Suppressor macrophage treated with lipopolysaccharide for 4 hours (primary cell): ENCODE measurements around the gene BICDL1.

ENCODE experiments used
- DNase-seq: peaks from one replicate; pipeline ENCODE4 v3.0.0-alpha.2; 2020

BICDL1 gene

GRCh38 chr12:120106151-120106550 lies 117.1 kb downstream of the BICDL1 start:
- no peak for DNase-seq

DNA sequence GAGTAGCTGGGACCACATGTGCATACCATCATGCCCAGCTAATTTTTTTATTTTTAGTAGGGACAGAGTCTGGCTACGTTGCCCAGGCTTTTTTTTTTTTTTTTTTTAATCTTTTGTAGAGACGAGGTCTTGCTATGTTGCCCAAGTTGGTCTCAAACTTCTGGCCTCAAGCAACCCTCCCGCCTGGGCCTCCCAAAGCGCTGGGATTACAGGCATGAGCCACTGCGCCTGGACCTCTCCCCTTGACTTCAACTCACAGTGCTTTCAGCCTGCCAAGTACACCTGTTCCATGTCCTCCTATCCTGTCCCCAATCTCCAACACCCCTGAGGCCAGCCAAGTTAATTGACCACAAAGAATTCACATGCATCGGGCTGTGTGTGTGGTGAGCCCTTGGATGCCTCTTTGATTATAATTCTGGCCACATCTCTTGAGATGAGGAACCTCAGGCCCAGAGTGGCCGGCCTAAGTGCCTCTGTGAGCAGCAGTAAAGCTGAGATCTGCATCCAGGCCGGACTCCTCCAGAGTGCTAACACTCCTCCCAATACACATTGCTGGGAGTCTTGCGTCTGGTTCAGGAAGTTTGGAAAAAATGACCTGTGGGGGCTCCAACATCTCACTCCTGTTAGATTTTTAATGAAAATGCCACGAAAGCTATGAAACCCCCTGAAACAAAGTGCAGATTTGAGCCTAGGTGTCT lies 120.7 kb downstream of the BICDL1 start:
- no peak for DNase-seq

- peak; percentile 88 for DNase-seq
These were observed 121.8 kb downstream of the BICDL1 start for GRCh38 chr12:120110550-120111501.

DNA sequence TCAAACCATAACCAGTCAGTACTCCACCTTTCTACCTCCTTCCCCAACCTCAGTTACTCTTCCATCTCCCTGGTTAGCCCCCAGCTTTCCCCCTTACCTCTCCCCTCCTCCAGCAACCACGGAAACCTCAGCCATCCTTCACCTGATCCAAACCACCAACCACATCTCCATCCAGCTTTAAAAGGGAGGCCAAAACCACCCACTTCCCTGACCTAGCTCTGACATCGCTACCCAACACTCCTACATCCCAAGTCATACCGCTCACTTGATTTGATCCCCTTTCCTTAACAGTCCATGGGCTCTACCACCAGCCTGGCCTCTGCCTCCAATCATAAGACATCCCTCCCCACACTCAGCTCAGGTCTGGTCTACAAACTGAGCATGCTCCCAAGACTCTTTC lies 126.0 kb downstream of the BICDL1 start:
- DNase-seq = no peak

DNA sequence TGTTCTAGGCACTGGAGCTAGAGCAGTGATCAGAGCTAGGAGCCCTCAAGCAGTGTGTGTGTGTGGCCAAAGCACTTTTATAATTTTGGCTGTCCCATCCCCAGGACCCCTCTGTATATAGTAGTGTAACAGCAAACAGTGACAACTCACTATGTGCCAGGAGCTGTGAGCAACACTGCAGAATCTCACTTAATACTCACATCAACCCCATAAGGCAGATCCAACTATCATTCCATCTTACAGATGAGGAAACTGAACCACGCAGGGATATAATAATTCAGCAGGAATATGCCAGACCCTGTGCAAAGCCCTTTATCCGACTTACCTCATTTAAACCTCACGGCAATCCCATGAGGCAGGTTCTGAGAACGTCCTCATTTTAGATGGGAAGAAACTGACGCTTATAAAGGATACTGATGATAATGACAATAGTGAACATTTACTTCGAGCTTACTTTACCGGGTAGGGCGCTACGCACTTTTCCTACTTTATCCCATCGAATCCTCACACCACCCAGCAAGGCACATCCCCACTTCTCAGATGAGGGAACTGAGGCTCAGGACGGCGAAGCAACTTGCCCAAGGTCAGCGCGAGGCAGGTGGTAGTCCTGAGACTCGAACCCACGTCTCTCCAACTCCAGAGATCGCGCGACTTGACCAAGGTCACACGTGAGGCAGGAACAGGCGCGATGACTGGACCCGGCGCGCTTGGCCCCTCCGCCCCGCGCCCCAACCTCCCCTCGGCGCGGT lies 126.8 kb downstream of the BICDL1 start:
- peak; percentile 55 for DNase-seq

- no peak for DNase-seq
These were observed 127.4 kb downstream of the BICDL1 start, which contains the start of gene RAB35 for GRCh38 chr12:120116441-120116791. Gene RAB35 (minus strand): TSS chr12:120116753. CDS start chr12:120116650, 103 bp downstream.

DNA sequence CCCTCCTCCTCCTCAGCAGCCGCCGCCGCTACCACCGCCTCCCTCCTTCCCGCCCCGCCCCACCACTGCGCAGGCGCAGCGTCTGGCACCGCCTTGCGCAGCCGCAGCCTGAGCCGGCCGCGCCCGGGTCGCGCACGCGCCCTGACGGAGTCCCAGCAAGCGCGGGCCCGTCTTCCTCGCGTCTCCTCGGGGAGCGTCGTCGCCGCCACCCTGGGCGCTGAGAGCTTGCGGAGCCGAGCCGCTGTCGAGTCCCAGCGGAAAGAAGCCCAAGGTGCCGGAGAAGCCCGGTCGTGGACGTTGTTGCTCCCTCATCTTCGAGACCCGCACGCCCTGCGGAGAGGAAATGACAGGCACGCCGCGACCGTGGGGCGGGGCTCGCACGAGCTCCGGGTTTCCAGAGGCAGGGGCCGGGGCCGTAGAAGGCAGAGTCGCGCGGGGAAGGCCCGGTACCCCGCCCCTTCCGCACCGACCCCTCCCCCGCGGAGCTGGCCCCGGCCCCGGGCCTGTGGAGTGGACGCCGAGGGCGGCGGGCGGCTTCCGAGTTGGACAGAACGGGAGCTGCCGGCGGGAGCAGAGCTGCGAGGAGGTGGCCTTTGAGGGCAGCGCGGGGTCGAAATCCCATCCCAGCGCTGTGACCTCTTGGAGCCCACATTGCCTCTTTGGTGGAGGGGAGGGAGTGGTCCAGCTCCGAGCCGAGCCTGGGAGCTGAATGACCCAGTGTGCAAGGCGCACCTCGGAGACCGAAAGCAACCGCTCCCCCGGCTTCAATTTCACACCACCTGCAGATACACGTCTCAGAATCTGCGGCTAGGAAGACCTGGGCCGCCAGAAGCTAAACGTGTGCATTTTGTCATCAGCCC lies 128.0 kb downstream of the BICDL1 start:
- DNase-seq = peak; percentile 99

- no peak for DNase-seq
These were observed 128.9 kb downstream of the BICDL1 start for GRCh38 chr12:120117961-120118320.

- peak; percentile 44 for DNase-seq
These were observed 129.5 kb downstream of the BICDL1 start for GRCh38 chr12:120118321-120119061.

DNA sequence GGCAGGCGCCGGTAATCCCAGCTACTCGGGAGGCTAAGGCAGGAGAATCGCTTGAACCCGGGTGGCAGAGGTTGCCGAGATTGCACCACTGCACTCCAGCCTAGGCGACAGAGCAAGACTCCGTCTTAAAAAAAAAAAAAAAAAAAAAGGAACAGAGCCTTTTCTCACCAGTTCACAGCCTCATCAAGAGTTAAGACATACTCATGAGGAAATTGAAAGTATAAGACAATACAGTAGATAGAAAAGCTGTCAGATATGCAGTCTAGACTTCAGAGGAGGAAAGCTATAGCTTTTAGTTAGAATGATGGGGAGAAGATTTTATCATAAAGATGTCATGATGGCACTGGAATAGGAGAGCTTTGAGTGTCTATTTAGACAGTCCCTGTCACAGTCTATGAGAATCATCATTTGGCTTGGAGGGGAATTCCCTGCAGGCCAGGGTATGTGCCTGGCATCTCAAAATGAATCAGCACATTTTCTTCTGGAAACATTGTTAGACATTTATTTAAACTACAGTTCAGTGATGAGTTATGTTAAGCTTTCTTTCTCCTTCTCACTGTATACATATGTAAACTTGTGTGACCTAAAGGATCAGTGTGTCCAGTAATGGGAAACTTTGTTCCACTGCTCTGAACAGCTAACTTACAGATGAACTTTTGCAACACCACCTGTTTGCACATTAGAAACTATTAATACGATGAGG lies 130.4 kb downstream of the BICDL1 start:
- DNase-seq = peak; percentile 74

- DNase-seq = no peak
These were observed 132.3 kb downstream of the BICDL1 start for GRCh38 chr12:120121343-120121742.

- peak; percentile 69 for DNase-seq
These were observed 132.8 kb downstream of the BICDL1 start for GRCh38 chr12:120121766-120122293.

DNA sequence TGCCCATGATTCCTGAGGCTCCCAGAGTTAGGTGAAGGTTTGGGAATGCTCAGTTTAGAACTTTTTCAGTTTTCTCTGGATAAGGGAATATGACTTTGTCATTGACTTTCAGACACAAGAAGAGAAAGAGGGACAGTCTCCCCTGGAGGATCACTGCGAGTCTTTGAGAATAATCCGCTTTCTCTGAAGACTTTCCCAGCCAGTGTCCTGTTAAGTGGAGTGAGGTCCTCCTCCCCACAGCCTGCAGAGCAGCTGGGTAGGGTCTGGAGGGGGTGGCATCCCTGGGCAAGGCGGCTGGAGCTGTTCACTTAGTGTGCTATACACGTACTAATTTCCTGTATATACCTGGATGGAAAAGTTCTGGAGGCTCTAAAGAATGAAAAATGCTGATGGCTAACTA lies 136.0 kb downstream of the BICDL1 start:
- no peak for DNase-seq

DNA sequence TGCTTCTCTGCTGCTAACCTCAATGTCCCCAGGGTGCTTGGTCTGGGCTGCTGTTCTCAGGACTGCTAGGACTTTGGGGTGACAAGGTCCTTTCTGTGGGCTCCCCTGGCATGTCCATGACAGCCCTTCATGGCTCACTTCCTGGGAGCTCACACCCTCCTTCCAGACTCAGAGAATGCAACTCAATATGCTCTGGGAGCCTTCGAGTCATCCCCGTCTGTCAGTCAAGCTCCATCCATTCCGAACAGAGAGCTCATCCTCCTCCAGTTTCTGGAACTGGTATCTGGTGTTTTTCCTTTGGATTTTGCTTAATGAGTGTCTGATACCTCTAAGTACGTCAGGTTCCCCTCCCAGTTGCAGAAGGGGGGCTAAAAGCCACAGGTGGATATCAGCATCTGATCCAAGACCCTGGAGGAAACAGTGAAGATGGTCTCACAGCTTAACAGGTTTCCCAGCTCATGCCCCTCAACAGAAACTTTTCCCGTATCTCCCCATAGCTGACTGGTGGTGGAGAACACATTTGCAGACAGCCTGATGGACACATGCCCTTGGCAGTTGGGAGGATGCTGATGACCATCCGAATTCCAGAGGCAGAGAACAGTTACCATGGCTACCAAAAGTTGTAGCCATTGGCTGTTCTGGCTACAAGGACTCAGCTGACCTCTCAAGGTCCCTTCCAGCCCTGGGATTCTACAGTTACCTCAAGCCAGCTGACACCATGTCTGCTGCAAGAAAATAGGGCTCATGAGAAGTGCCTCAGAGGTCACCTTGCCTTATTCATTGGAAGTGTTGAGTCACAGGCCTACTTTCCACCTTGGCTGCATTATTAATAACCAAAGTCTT lies 137.0 kb downstream of the BICDL1 start:
- DNase-seq = no peak

GRCh38 chr12:120126635-120127005 lies 137.6 kb downstream of the BICDL1 start:
- peak; percentile 91 for DNase-seq

DNA sequence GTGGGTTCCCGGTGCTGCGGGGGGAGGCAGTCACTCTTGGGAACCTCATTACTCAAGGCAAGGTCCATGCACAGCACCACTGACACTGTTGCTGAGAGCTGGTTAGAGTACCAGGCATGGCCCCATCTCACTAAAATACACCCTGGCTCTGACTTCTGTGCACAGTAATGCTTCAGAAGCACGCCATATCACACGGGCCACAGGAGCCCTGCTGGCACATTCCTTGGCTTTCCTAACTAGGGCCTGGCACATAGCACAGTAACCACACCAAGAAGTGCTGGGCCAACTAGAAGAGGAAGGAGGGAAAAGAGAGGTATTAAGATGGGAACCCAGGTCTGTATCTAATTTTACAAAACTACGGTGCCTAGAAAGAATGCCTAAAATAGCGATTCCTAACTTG lies 141.0 kb downstream of the BICDL1 start:
- no peak for DNase-seq

DNA sequence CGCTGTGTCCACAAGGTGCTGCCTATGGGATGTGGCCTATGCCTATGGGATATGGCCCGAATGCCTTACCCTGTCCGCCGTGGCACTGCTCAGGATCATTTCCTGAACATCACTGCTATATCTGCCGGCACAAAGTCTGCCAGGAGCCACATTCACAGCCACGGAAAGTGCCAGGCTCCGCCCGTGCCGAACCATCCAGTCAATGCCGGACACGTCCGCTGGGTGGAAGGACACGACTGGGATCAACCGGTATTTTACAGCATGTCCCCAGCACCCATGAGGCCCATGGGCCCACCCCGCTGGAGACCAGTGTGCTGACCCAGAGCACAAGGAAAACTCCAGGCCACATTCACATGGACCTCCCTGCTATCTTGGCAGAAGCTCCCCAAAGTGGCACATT lies 142.1 kb downstream of the BICDL1 start:
- no peak for DNase-seq

- DNase-seq = no peak
These were observed 143.2 kb downstream of the BICDL1 start for GRCh38 chr12:120132054-120132836.

DNA sequence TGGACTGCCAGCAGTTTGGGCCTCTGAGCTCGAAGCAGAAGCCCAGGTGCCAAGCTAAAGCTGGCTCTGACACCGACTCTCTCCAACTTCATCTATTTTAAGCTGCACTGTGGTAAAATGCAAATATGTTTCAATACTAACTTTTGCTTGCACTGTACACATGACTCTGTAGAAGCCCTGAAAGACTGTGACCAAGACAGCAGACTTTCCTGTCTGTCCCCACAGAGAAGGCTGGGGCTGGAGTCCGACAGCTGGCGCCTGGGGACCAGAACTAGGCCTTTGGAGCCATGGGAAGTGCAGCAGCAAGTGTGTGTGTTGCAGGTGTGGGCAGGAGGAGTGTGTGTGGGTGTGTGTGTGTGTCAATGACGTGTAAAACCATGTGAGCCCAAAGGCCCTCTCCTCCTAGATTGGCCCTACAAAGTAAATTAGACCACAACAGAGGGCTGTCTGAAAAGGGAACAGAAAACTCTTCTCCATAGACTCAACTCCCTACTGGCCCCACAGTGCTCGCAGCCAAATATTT lies 143.9 kb downstream of the BICDL1 start:
- no peak for DNase-seq
